ENCODE data around the gene EMILIN1.

Gene EMILIN1

GRCh38 chr2:27042159-27042661 lies 36.2 kb upstream of the EMILIN1 start:
- Histone ChIP-seq H3K9ac (ENCODE audit: low read length) (no peak overlapping the region), H3K9me3 (ENCODE audit: control insufficient read depth, insufficient read depth, low read depth, low read length) (no peaks in the 10 kb centered on the region), H3K27ac (ENCODE audit: low read depth, low read length) (no peak overlapping the region)

GRCh38 chr2:27042985-27043634 lies 35.3 kb upstream of the EMILIN1 start:
- Histone ChIP-seq H3K4me3 (ENCODE audit: low read depth, low read length) (no peak overlapping the region), H3K27me3 (ENCODE audit: control insufficient read depth, insufficient read depth, low read length) (no peaks in the 10 kb centered on the region), H3K27ac (ENCODE audit: low read depth, low read length) (no peak overlapping the region), H3K4me1 (ENCODE audit: control insufficient read depth, insufficient read depth, low read length) (no peaks in the 10 kb centered on the region), H3K36me3 (ENCODE audit: control insufficient read depth, insufficient read depth, low read length) (peaks cover 54% of the 10 kb centered on the region), H3K9ac (ENCODE audit: low read length) (no peak overlapping the region), H3K9me3 (ENCODE audit: control insufficient read depth, insufficient read depth, low read depth, low read length) (no peaks in the 10 kb centered on the region)

More at GRCh38 chr2:27042159-27042661, 36.2 kb upstream of the EMILIN1 start:
- H3K4me3 ChIP-seq (ENCODE audit: low read depth, low read length): no peak overlapping the region
- peaks cover 63% of the 10 kb centered on the region for H3K36me3 ChIP-seq (ENCODE audit: control insufficient read depth, insufficient read depth, low read length)
- H3K27me3 ChIP-seq (ENCODE audit: control insufficient read depth, insufficient read depth, low read length): no peaks in the 10 kb centered on the region
- no peaks in the 10 kb centered on the region for H3K4me1 ChIP-seq (ENCODE audit: control insufficient read depth, insufficient read depth, low read length)

GRCh38 chr2:27049422-27050280 lies 28.8 kb upstream of the EMILIN1 start:
- peak overlapping the region; percentile 68 for H3K4me3 ChIP-seq (ENCODE audit: low read depth, low read length)
- H3K27ac ChIP-seq (ENCODE audit: low read depth, low read length): peak overlapping the region; percentile 3; the same call in 1 of the 2 replicates
- peak overlapping the region; percentile 79 for H3K9ac ChIP-seq (ENCODE audit: low read length)
- H3K4me1 ChIP-seq (ENCODE audit: control insufficient read depth, insufficient read depth, low read length): no peaks in the 10 kb centered on the region
- H3K27me3 ChIP-seq (ENCODE audit: control insufficient read depth, insufficient read depth, low read length): no peaks in the 10 kb centered on the region
- no peaks in the 10 kb centered on the region for H3K9me3 ChIP-seq (ENCODE audit: control insufficient read depth, insufficient read depth, low read depth, low read length)
- H3K36me3 ChIP-seq (ENCODE audit: control insufficient read depth, insufficient read depth, low read length): peaks cover 11% of the 10 kb centered on the region

GRCh38 chr2:27050281-27050995 lies 28.0 kb upstream of the EMILIN1 start:
- H3K4me3 ChIP-seq (ENCODE audit: low read depth, low read length): peak overlapping the region; percentile 68
- no peaks in the 10 kb centered on the region for H3K9me3 ChIP-seq (ENCODE audit: control insufficient read depth, insufficient read depth, low read depth, low read length)
- no peaks in the 10 kb centered on the region for H3K27me3 ChIP-seq (ENCODE audit: control insufficient read depth, insufficient read depth, low read length)
- peak overlapping the region; percentile 79 for H3K9ac ChIP-seq (ENCODE audit: low read length)
- peak overlapping the region; percentile 3; the same call in 1 of the 2 replicates for H3K27ac ChIP-seq (ENCODE audit: low read depth, low read length)
- H3K36me3 ChIP-seq (ENCODE audit: control insufficient read depth, insufficient read depth, low read length): peaks cover 18% of the 10 kb centered on the region
- no peaks in the 10 kb centered on the region for H3K4me1 ChIP-seq (ENCODE audit: control insufficient read depth, insufficient read depth, low read length)

GRCh38 chr2:27050996-27051901 lies 27.2 kb upstream of the EMILIN1 start, which contains the start of gene AGBL5:
TSS of gene AGBL5 (plus strand) at chr2:27051668. CDS start at chr2:27052959, 1,291 bp downstream.
- Histone ChIP-seq H3K9ac (ENCODE audit: low read length) (peak within 1 kb of the TSS; percentile 84), H3K27ac (ENCODE audit: low read depth, low read length) (no peak within 1 kb of the TSS; the same call in 1 of the 2 replicates), H3K36me3 (ENCODE audit: control insufficient read depth, insufficient read depth, low read length) (peaks cover 27% of the 10 kb centered on the region), H3K4me3 (ENCODE audit: low read depth, low read length) (peak within 1 kb of the TSS; percentile 68), H3K9me3 (ENCODE audit: control insufficient read depth, insufficient read depth, low read depth, low read length) (no peaks in the 10 kb centered on the region), H3K27me3 (ENCODE audit: control insufficient read depth, insufficient read depth, low read length) (no peaks in the 10 kb centered on the region), H3K4me1 (ENCODE audit: control insufficient read depth, insufficient read depth, low read length) (no peaks in the 10 kb centered on the region)

- H3K9me3 ChIP-seq (ENCODE audit: control insufficient read depth, insufficient read depth, low read depth, low read length): no peaks in the 10 kb centered on the region
- H3K27ac ChIP-seq (ENCODE audit: low read depth, low read length): no peak overlapping the region
- H3K27me3 ChIP-seq (ENCODE audit: control insufficient read depth, insufficient read depth, low read length): no peaks in the 10 kb centered on the region
- H3K36me3 ChIP-seq (ENCODE audit: control insufficient read depth, insufficient read depth, low read length): peaks cover 35% of the 10 kb centered on the region
- H3K9ac ChIP-seq (ENCODE audit: low read length): peak overlapping the region; percentile 84
- H3K4me1 ChIP-seq (ENCODE audit: control insufficient read depth, insufficient read depth, low read length): no peaks in the 10 kb centered on the region
- peak overlapping the region; percentile 68 for H3K4me3 ChIP-seq (ENCODE audit: low read depth, low read length)
Observed at GRCh38 chr2:27051902-27052645, 26.3 kb upstream of the EMILIN1 start.

GRCh38 chr2:27053321-27053720 lies 25.1 kb upstream of the EMILIN1 start:
- H3K36me3 ChIP-seq (ENCODE audit: control insufficient read depth, insufficient read depth, low read length): peaks cover 46% of the 10 kb centered on the region
- no peak overlapping the region for H3K27ac ChIP-seq (ENCODE audit: low read depth, low read length)
- no peaks in the 10 kb centered on the region for H3K27me3 ChIP-seq (ENCODE audit: control insufficient read depth, insufficient read depth, low read length)
- no peaks in the 10 kb centered on the region for H3K4me1 ChIP-seq (ENCODE audit: control insufficient read depth, insufficient read depth, low read length)
- no peaks in the 10 kb centered on the region for H3K9me3 ChIP-seq (ENCODE audit: control insufficient read depth, insufficient read depth, low read depth, low read length)
- H3K9ac ChIP-seq (ENCODE audit: low read length): no peak overlapping the region
- no peak overlapping the region for H3K4me3 ChIP-seq (ENCODE audit: low read depth, low read length)

- H3K4me1 ChIP-seq (ENCODE audit: control insufficient read depth, insufficient read depth, low read length): no peaks in the 10 kb centered on the region
- H3K9me3 ChIP-seq (ENCODE audit: control insufficient read depth, insufficient read depth, low read depth, low read length): no peaks in the 10 kb centered on the region
- no peak overlapping the region for H3K27ac ChIP-seq (ENCODE audit: low read depth, low read length)
- no peaks in the 10 kb centered on the region for H3K27me3 ChIP-seq (ENCODE audit: control insufficient read depth, insufficient read depth, low read length)
- peaks cover 50% of the 10 kb centered on the region for H3K36me3 ChIP-seq (ENCODE audit: control insufficient read depth, insufficient read depth, low read length)
- no peak overlapping the region for H3K4me3 ChIP-seq (ENCODE audit: low read depth, low read length)
- H3K9ac ChIP-seq (ENCODE audit: low read length): no peak overlapping the region
Observed at GRCh38 chr2:27053776-27054175, 24.6 kb upstream of the EMILIN1 start.

- no peak overlapping the region for H3K9ac ChIP-seq (ENCODE audit: low read length)
- no peaks in the 10 kb centered on the region for H3K4me1 ChIP-seq (ENCODE audit: control insufficient read depth, insufficient read depth, low read length)
- H3K27ac ChIP-seq (ENCODE audit: low read depth, low read length): no peak overlapping the region
- no peaks in the 10 kb centered on the region for H3K27me3 ChIP-seq (ENCODE audit: control insufficient read depth, insufficient read depth, low read length)
- H3K9me3 ChIP-seq (ENCODE audit: control insufficient read depth, insufficient read depth, low read depth, low read length): no peaks in the 10 kb centered on the region
- no peak overlapping the region for H3K4me3 ChIP-seq (ENCODE audit: low read depth, low read length)
- H3K36me3 ChIP-seq (ENCODE audit: control insufficient read depth, insufficient read depth, low read length): peaks cover 59% of the 10 kb centered on the region
Observed at GRCh38 chr2:27054721-27055120, 23.7 kb upstream of the EMILIN1 start.
